Thoracic aorta (tissue), 2 donors: ENCODE data around the gene NABP2. TPM values are rescaled to one million over a fixed set of nuclear protein-coding genes. Genes with fewer than 3 reads are reported as not detected.

ENCODE experiments used
- ATAC-seq: fragments of 150-250 bp; one replicate; pipeline ENCODE4 v1.8.0; 2017; ENCODE audit warnings: low read depth; ENCODE audit not compliant: insufficient number of reproducible peaks, low FRiP score
- DNase-seq: peaks from one replicate; pipeline ENCODE4 v3.0.0-alpha.2; 2020; ENCODE audit warnings: low spot score
- H3K27ac ChIP-seq, 2 donors: fragments of 200-600 bp; sonication (generic); 1 replicate in 1 of 2; 2 replicates in 1 of 2; pipeline ENCODE4 v1.5.1; 2016; ENCODE audit warnings: mild to moderate bottlenecking in 2 of 2, moderate library complexity in 2 of 2
- H3K27me3 ChIP-seq: fragments of 200-600 bp; sonication (generic); replicated peaks from 2 replicates; pipeline ENCODE4 v1.6.0; 2016; ENCODE audit warnings: mild to moderate bottlenecking; ENCODE audit not compliant: insufficient read depth
- H3K36me3 ChIP-seq: fragments of 200-600 bp; sonication (generic); one replicate; pipeline ENCODE4 v1.5.1; 2016
- H3K4me1 ChIP-seq, 2 donors: fragments of 200-600 bp; sonication (generic); 1 replicate in 1 of 2; 2 replicates in 1 of 2; pipeline versions ENCODE4 v1.5.1 to v1.6.0; 2016; ENCODE audit warnings: low read depth in 2 of 2, mild to moderate bottlenecking in 1 of 2; ENCODE audit not compliant: control insufficient read depth in 1 of 2
- H3K4me3 ChIP-seq: fragments of 200-600 bp; sonication (generic); 2 replicates; pipeline ENCODE4 v1.5.1; 2016; ENCODE audit warnings: mild to moderate bottlenecking
- H3K9me3 ChIP-seq: fragments of 200-600 bp; sonication (generic); 2 replicates; pipeline ENCODE4 v1.5.1; 2016
- total RNA-seq, 2 donors: library from RNA; depleted of rRNA; stranded (reverse); fragments of >200 nt; gene quantifications; one replicate each; pipeline versions ENCODE4 v1.1.0 to v1.2.3, GENCODE V29; 2016
- TF ChIP-seq, protein P1 (sequence below): fragments of 200-600 bp; sonication (generic); IDR thresholded peaks from one replicate; pipeline ENCODE4 v1.5.1; 2019; ENCODE audit warnings: antibody characterized with exemption

Gene NABP2
- total RNA-seq, 2 donors from 2014 or later = 8.7 to 17.2 TPM

DNA sequence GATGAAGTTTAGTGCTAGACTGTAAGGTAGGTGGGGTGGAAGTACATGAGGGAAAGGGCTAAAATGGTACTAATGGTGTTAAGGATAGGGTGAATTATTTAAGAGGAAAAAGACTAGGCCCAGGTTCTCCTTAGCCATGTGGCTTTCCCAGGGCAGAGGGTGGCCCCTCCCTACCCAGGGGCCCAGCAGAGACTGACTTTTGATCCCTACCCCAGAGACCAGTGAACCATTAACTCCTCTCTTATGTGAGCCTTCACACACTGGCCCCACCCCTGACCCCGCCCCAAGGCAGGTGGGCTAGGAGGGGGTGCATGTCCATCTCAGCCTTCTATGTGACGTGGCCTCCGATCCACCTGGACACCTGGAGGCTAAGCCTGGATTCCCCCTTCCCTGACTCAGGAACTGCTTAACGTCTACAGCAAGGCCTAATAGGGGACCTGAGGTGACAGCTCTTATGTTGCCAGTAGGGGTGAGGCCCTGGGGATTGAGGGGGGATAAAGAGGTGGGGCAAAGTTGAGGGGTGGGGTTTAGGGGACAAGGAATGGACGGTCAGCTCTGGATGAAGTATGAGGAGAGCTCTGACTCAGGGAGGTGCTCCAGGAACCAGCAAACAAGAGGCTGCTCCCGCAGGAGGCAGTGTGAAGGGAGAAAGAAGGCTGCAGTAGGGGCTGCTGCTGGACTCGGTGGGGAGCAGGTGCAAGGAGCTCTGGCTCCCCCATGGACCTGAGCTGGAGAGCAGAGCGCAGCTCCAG lies 6.5 kb downstream of the NABP2 start:
- H3K36me3 ChIP-seq = no peaks in the 10 kb centered on the region
- ATAC-seq = no peak
- TF ChIP-seq, protein P1, sequence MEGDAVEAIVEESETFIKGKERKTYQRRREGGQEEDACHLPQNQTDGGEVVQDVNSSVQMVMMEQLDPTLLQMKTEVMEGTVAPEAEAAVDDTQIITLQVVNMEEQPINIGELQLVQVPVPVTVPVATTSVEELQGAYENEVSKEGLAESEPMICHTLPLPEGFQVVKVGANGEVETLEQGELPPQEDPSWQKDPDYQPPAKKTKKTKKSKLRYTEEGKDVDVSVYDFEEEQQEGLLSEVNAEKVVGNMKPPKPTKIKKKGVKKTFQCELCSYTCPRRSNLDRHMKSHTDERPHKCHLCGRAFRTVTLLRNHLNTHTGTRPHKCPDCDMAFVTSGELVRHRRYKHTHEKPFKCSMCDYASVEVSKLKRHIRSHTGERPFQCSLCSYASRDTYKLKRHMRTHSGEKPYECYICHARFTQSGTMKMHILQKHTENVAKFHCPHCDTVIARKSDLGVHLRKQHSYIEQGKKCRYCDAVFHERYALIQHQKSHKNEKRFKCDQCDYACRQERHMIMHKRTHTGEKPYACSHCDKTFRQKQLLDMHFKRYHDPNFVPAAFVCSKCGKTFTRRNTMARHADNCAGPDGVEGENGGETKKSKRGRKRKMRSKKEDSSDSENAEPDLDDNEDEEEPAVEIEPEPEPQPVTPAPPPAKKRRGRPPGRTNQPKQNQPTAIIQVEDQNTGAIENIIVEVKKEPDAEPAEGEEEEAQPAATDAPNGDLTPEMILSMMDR = no peak
- no peaks in the 10 kb centered on the region for H3K4me1 ChIP-seq
- no peaks in the 10 kb centered on the region for H3K9me3 ChIP-seq
- no peak for DNase-seq
- no peak overlapping the region for H3K27ac ChIP-seq
- no peak overlapping the region for H3K4me3 ChIP-seq
- no peaks in the 10 kb centered on the region for H3K27me3 ChIP-seq

DNA sequence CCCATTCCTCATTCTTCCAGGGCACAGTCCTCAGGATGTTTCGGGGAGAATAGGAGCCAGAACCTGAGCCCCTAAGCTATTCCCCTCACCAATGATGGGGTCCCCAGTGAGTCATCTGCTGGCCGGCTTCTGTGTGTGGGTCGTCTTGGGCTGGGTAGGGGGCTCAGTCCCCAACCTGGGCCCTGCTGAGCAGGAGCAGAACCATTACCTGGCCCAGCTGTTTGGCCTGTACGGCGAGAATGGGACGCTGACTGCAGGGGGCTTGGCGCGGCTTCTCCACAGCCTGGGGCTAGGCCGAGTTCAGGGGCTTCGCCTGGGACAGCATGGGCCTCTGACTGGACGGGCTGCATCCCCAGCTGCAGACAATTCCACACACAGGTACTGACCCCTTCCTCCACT lies 7.0 kb downstream of the NABP2 start:
- no peak overlapping the region for H3K4me3 ChIP-seq
- no peaks in the 10 kb centered on the region for H3K4me1 ChIP-seq
- TF ChIP-seq, protein P1 = no peak
- DNase-seq = no peak
- no peaks in the 10 kb centered on the region for H3K36me3 ChIP-seq
- ATAC-seq = no peak
- no peak overlapping the region for H3K27ac ChIP-seq
- no peaks in the 10 kb centered on the region for H3K27me3 ChIP-seq
- H3K9me3 ChIP-seq = no peaks in the 10 kb centered on the region

DNA sequence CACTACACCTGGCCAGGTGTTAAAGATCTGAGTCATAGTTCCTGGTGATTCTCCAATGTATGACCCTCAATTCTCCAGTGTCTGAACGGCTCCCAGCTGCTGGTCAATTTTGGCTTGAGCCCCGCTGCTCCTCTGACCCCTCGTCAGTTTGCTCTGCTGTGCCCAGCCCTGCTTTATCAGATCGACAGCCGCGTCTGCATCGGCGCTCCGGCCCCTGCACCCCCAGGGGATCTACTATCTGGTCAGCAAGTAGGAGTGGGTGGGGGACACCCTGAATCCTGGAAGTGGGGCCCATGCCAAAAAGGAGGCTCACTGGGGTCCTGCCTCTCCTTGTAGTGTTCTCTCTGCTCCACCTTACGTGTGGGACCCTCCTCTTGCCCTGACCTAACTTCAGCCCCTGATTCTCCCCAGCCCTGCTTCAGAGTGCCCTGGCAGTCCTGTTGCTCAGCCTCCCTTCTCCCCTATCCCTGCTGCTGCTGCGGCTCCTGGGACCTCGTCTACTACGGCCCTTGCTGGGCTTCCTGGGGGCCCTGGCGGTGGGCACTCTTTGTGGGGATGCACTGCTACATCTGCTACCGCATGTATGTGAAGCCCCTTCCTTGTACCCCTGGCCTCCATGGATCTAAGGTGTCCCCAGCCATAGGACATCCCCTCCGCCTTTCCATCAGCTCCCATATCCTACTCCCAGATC lies 10.7 kb downstream of the NABP2 start:
- Histone ChIP-seq H3K4me1 (no peaks in the 10 kb centered on the region), H3K27me3 (no peaks in the 10 kb centered on the region), H3K27ac (no peak overlapping the region), H3K4me3 (no peak overlapping the region), H3K9me3 (no peaks in the 10 kb centered on the region), H3K36me3 (peaks cover 9% of the 10 kb centered on the region)
- TF ChIP-seq, protein P1 = no peak
- no peak for DNase-seq
- no peak for ATAC-seq

DNA sequence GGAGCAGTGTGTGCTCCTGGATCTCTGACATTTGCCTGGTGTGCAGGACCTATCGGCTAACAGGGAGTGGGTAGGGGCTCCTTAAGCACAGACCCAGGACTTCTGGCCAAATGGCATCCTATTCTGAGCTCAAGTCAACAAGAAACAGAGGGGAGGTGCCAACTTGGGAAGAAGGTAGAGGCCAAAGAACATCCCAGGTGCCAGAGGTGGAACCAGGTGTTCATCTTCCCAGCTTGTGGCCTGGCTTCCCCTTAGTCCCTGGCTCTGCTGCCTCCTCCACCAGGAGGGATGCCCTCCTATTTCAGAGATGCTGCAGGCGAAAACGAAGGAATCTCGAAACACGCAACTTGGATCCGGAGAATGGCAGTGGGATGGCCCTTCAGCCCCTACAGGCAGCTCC lies 11.9 kb downstream of the NABP2 start:
- Histone ChIP-seq H3K36me3 (peaks cover 20% of the 10 kb centered on the region), H3K4me3 (no peak overlapping the region), H3K27ac (no peak overlapping the region), H3K4me1 (no peaks in the 10 kb centered on the region), H3K27me3 (no peaks in the 10 kb centered on the region), H3K9me3 (no peaks in the 10 kb centered on the region)
- ATAC-seq (no peak), DNase-seq (no peak)
- TF ChIP-seq, protein P1 = no peak

DNA sequence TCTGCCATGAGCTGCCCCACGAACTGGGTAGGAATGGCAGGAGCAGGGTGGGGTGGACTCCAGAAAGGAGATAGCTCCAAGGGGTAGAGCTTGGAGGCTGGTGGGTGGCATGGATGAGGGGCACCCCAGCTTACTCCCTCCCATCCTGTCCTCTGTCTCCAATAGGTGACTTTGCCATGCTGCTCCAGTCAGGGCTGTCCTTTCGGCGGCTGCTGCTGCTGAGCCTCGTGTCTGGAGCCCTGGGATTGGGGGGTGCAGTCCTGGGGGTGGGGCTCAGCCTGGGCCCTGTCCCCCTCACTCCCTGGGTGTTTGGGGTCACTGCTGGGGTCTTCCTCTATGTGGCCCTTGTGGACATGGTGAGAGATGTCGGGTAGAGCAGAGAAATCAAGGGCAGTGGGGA lies 12.8 kb downstream of the NABP2 start:
- Histone ChIP-seq H3K4me3 (no peak overlapping the region), H3K4me1 (no peaks in the 10 kb centered on the region), H3K36me3 (peaks cover 27% of the 10 kb centered on the region), H3K9me3 (no peaks in the 10 kb centered on the region), H3K27ac (no peak overlapping the region), H3K27me3 (no peaks in the 10 kb centered on the region)
- DNase-seq = no peak
- no peak for ATAC-seq
- TF ChIP-seq, protein P1 = no peak
